Tibial nerve (tissue), 3 donors: Measurements from ENCODE around the gene SNX32.

Source experiments
- CTCF ChIP-seq, 5 experiments: fragments of 200-600 bp in 3 of 5; fragments of 450-650 bp in 2 of 5; sonication (generic) in 3 of 5; IDR thresholded peaks; one replicate each; pipeline ENCODE4 v1.5.1; 2016 to 2019; ENCODE audit warnings: antibody characterized with exemption in 5 of 5, mild to moderate bottlenecking in 3 of 5, moderate library complexity in 2 of 5
- POLR2A ChIP-seq, 2 donors: fragments of 450-650 bp; IDR thresholded peaks; one replicate each; pipeline ENCODE4 v1.6.1; 2017; ENCODE audit warnings: antibody characterized with exemption in 2 of 2, mild to moderate bottlenecking in 2 of 2, moderate library complexity in 2 of 2

DNA sequence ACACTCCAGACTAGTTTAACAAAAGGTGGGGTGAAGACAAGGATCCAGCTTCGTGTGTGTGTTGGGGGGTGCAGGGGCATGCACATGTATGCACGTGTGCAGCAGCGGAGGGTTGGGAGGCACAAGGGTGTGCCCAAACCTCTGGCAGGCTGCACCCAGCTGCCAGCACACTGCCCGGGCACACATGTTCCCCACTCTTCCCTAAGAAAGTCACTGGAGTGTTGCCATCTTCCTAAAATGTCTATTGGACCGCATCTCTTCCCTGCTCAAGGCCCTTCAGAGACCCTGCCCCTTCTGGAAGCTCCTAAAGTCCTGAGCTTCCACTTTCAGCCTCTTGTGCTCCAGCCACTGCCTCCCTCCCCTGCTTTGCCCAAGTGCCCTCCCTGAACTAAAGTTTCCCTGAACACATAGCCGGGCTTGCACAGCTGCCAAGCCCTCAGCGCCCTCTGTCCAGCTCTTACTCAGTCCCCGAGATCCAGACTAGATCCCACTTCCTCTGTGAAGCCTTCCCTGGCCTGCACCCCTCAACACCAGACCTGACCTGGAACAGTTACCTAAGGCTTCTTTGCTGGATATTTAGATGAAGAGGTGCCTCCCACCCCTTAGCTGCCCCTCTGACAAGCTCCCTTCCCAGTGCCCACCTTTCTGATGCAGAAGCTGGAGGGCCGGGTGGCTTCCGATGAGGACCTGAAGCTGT, 18.2 kb downstream of the SNX32 start:
- TF ChIP-seq CTCF (IDR thresholded peaks at IDR 0.05), result no peak
- TF ChIP-seq POLR2A (IDR thresholded peaks at IDR 0.05), result no peak
